Keratinocyte (primary cell): ENCODE measurements around the gene CTNND2. TPM values are rescaled to one million over a fixed set of nuclear protein-coding genes. Genes with fewer than 3 reads are reported as not detected.

Experiments used
- DNase-seq: peaks from one replicate; pipeline ENCODE4 v3.0.0-alpha.2; 2011; ENCODE audit warnings: low read depth, missing footprints, low spot score
- FAIRE-seq: peaks from 2 replicates; lab custom pipeline; 2011; peaks lifted over from hg19 to GRCh38; lab: Jason Lieb, UNC
- H2AFZ ChIP-seq: 2 replicates; pipeline ENCODE4 v1.6.0; 2012; ENCODE audit warnings: low read length, control low read depth, inconsistent platforms; ENCODE audit not compliant: control insufficient read depth
- H3K27ac ChIP-seq: 2 replicates; pipeline ENCODE4 v1.5.1; 2011; ENCODE audit warnings: low read length; ENCODE audit not compliant: control insufficient read depth, insufficient read depth
- H3K27me3 ChIP-seq: 3 replicates; pipeline ENCODE4 v1.6.0; 2011; ENCODE audit warnings: low read length; ENCODE audit not compliant: control insufficient read depth, insufficient read depth; ENCODE audit errors: extremely low read depth
- H3K36me3 ChIP-seq, 2 experiments: 2 replicates in 1 of 2; 3 replicates in 1 of 2; pipeline ENCODE4 v1.5.1; 2011; ENCODE audit warnings: low read length in 2 of 2, mild to moderate bottlenecking in 1 of 2; ENCODE audit not compliant: control insufficient read depth in 2 of 2, insufficient read depth in 2 of 2; ENCODE audit errors: extremely low read depth in 1 of 2
- H3K4me1 ChIP-seq: 3 replicates; pipeline ENCODE4 v1.5.1; 2011; ENCODE audit warnings: low read length; ENCODE audit not compliant: control insufficient read depth, insufficient read depth; ENCODE audit errors: extremely low read depth
- H3K4me2 ChIP-seq: 3 replicates; pipeline ENCODE4 v1.6.0; 2011; ENCODE audit warnings: low read depth, low read length; ENCODE audit not compliant: control insufficient read depth, insufficient read depth; ENCODE audit errors: extremely low read depth
- H3K4me3 ChIP-seq, 3 experiments: fragments of 200-600 bp in 1 of 3; sonication (generic) in 1 of 3; 2 replicates in 2 of 3; 3 replicates in 1 of 3; pipeline ENCODE4 v1.5.1; 2011 to 2016; ENCODE audit warnings: low read length in 3 of 3, mild to moderate bottlenecking in 3 of 3, control low read depth in 2 of 3, inconsistent platforms in 1 of 3, low read depth in 1 of 3, mixed read lengths in 1 of 3, mixed run types in 1 of 3, moderate library complexity in 1 of 3; ENCODE audit not compliant: control insufficient read depth in 2 of 3, insufficient read depth in 2 of 3; ENCODE audit errors: extremely low read depth in 1 of 3
- H3K79me2 ChIP-seq: 2 replicates; pipeline ENCODE4 v1.6.0; 2012; ENCODE audit warnings: low read length; ENCODE audit not compliant: control insufficient read depth, insufficient read depth
- H3K9ac ChIP-seq: 3 replicates; pipeline ENCODE4 v1.6.0; 2011; ENCODE audit warnings: low read length; ENCODE audit not compliant: control insufficient read depth, insufficient read depth; ENCODE audit errors: extremely low read depth
- H3K9me1 ChIP-seq: 3 replicates; pipeline ENCODE4 v1.6.0; 2011; ENCODE audit warnings: low read length; ENCODE audit not compliant: control insufficient read depth, insufficient read depth; ENCODE audit errors: extremely low read depth
- H3K9me3 ChIP-seq: 2 replicates; pipeline ENCODE4 v1.5.1; 2012; ENCODE audit warnings: low read depth, low read length; ENCODE audit not compliant: control insufficient read depth
- H4K20me1 ChIP-seq: 3 replicates; pipeline ENCODE4 v1.6.0; 2011; ENCODE audit warnings: low read length; ENCODE audit not compliant: control insufficient read depth, insufficient read depth; ENCODE audit errors: extremely low read depth
- CTCF ChIP-seq, 3 experiments: IDR thresholded peaks in 1 of 3; conservative IDR thresholded peaks in 1 of 3; optimal IDR thresholded peaks in 1 of 3; 2 replicates in 2 of 3; 3 replicates in 1 of 3; pipeline versions ENCODE3 to v1.5.1; 2011; ENCODE audit warnings: low read length in 3 of 3, mild to moderate bottlenecking in 3 of 3, moderate library complexity in 2 of 3, control low read depth in 1 of 3, inconsistent platforms in 1 of 3; ENCODE audit not compliant: insufficient read depth in 2 of 3; ENCODE audit errors: extremely low read depth in 1 of 3
- EZH2 ChIP-seq: IDR thresholded peaks from one replicate; pipeline ENCODE4 v1.6.1; 2012; ENCODE audit warnings: inconsistent platforms, mild to moderate bottlenecking, low read length, moderate library complexity
- dilution Hi-C: fragments of 300-500 bp; cut with MboI; formaldehyde crosslinking; loops from one replicate; pipeline ENCODE4 v1.7.0; 2020; ENCODE audit warnings: low sequenced_read_pairs; ENCODE audit not compliant: extremely low pct_ligation_motif_present
- polyA plus RNA-seq, 5 experiments: library from polyadenylated mRNA; depleted of rRNA in 3 of 5; stranded (reverse) in 3 of 5; stranded (forward) in 1 of 5; unstranded in 1 of 5; fragments of >200 nt; gene quantifications; 1 replicate in 1 of 5; 2 replicates in 3 of 5; 3 replicates in 1 of 5; pipeline versions ENCODE4 v1.2.1 to v1.2.3, GENCODE V29; 2011 to 2012; ENCODE audit warnings: missing spikeins in 2 of 5, low read depth in 1 of 5, low replicate concordance in 1 of 5

CTNND2 gene
- polyA plus RNA-seq, 1 donor (not counting 4 experiments of a cell fraction or from before 2014, with no cell fraction given): not detected

DNA sequence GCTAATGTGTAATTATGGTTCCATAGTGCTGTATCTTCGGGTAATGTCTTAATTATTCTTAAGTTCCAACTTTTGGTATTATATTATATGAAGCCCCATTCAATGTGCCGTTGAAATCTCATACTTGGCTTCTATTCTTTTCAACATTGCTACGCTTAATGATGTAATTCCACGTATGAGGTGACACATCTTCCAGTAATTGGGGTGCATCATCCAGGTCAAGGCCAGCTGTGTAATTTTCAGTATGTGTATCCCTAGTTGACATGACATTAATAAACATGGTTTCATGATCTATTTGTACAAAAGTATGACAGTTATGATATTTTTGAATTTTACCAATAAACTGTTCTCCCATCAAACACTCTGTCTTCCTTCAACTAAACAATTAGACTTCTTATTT lies 546.3 kb downstream of the CTNND2 start:
- H3K79me2 ChIP-seq: no peaks in the 10 kb centered on the region
- H3K4me1 ChIP-seq: no peaks in the 10 kb centered on the region
- no peak overlapping the region for H3K9ac ChIP-seq
- H2AFZ ChIP-seq: no peak overlapping the region
- no peaks in the 10 kb centered on the region for H3K36me3 ChIP-seq
- H3K27ac ChIP-seq: no peak overlapping the region
- no peak overlapping the region for H3K4me2 ChIP-seq
- no peak for FAIRE-seq
- dilution Hi-C loops: no loop called here
- DNase-seq: no peak
- H3K4me3 ChIP-seq: no peak overlapping the region
- H4K20me1 ChIP-seq: no peaks in the 10 kb centered on the region
- TF ChIP-seq CTCF (optimal IDR thresholded peaks at IDR 0.05 in 1 of 3, IDR thresholded peaks at IDR 0.05 in 1 of 3, conservative IDR thresholded peaks at IDR 0.05 in 1 of 3; ENCODE audit: extremely low read depth in 1 of 3, insufficient read depth in 2 of 3, low read length in 3 of 3): no peak
- TF ChIP-seq EZH2: no peak
- H3K9me1 ChIP-seq: no peaks in the 10 kb centered on the region
- no peaks in the 10 kb centered on the region for H3K9me3 ChIP-seq
- H3K27me3 ChIP-seq: no peaks in the 10 kb centered on the region

DNA sequence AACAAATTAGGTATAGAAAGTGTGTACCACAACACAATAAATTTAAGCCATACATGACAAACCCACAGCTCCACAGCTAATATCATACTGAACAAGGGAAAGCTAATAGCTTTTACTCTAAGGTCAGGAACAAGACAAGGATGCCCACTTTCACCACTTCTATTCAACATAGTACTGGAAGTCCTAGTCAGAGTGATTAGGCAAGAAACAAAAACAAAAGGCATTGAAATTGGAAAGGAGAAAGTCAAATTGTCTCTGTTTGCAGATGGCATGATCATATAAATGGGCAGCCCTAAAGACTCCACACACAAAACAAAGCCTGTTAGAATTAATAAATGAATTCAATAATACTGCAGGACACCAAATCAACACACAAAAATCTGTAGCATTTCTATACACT lies 548.8 kb downstream of the CTNND2 start:
- H4K20me1 ChIP-seq: no peaks in the 10 kb centered on the region
- no peaks in the 10 kb centered on the region for H3K36me3 ChIP-seq
- DNase-seq (no peak), FAIRE-seq (no peak)
- H3K79me2 ChIP-seq: no peaks in the 10 kb centered on the region
- no peak overlapping the region for H3K4me2 ChIP-seq
- H3K27me3 ChIP-seq: no peaks in the 10 kb centered on the region
- dilution Hi-C loops: no loop called here
- no peaks in the 10 kb centered on the region for H3K4me1 ChIP-seq
- TF ChIP-seq EZH2 (no peak), CTCF (optimal IDR thresholded peaks at IDR 0.05 in 1 of 3, IDR thresholded peaks at IDR 0.05 in 1 of 3, conservative IDR thresholded peaks at IDR 0.05 in 1 of 3; ENCODE audit: extremely low read depth in 1 of 3, insufficient read depth in 2 of 3, low read length in 3 of 3) (no peak)
- no peak overlapping the region for H2AFZ ChIP-seq
- no peak overlapping the region for H3K27ac ChIP-seq
- no peak overlapping the region for H3K4me3 ChIP-seq
- H3K9me1 ChIP-seq: no peaks in the 10 kb centered on the region
- no peaks in the 10 kb centered on the region for H3K9me3 ChIP-seq
- H3K9ac ChIP-seq: no peak overlapping the region
